ENCODE data around the gene RARA.

RARA gene

DNA sequence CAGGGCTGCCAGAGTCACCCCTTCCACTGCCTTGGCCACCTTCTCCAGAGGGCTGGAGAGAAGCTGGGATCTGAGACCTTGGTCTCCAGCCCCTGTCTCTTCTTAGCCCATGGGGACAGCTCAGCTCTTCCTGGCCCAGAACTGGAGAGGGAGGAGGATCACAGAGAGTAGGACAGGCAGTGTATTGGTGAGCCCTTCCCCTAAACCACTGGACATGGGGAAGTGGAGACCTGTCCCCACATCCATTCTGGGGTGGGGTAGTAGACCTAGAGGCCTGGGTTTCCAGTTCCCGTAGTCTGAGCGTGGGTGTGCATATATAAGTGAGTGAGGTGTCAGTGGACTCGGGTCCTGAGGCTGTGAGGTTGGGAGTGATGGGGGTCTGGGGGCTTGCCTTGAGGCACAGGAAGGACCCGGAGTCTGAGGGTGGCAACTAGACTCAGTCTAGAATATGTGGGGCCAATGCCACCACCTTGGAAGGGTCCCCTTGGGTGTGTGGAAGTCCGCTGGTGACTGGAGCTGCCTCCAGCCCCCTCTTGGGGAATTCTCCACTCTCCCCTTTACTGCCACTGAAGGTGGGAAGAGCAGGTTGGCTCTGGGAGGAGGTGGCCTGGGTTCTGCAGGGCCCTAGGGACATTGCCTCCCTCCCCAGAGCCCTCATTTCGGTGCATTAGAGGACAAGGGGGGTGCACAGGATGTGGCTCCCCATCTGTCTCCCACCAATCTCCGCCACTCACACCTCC, 35.6 kb downstream of the RARA start:
- TF ChIP-seq, protein P1, sequence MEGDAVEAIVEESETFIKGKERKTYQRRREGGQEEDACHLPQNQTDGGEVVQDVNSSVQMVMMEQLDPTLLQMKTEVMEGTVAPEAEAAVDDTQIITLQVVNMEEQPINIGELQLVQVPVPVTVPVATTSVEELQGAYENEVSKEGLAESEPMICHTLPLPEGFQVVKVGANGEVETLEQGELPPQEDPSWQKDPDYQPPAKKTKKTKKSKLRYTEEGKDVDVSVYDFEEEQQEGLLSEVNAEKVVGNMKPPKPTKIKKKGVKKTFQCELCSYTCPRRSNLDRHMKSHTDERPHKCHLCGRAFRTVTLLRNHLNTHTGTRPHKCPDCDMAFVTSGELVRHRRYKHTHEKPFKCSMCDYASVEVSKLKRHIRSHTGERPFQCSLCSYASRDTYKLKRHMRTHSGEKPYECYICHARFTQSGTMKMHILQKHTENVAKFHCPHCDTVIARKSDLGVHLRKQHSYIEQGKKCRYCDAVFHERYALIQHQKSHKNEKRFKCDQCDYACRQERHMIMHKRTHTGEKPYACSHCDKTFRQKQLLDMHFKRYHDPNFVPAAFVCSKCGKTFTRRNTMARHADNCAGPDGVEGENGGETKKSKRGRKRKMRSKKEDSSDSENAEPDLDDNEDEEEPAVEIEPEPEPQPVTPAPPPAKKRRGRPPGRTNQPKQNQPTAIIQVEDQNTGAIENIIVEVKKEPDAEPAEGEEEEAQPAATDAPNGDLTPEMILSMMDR (IDR thresholded peaks at IDR 0.05; ENCODE audit: low read depth, low read length, missing control alignments), result no peak
- DNase-seq (ENCODE audit: low read depth), result no peak
- peak overlapping the region; percentile 67 for H3K4me3 ChIP-seq (ENCODE audit: low read depth, low read length)
- in situ Hi-C loops (cut with HindIII; ENCODE audit: low sequenced_read_pairs), result no loop called here

GRCh38 chr17:40345161-40345993, 36.4 kb downstream of the RARA start:
- in situ Hi-C loops (cut with HindIII; ENCODE audit: low sequenced_read_pairs), result no loop called here
- TF ChIP-seq, protein P1 (IDR thresholded peaks at IDR 0.05; ENCODE audit: low read depth, low read length, missing control alignments), result no peak
- DNase-seq (ENCODE audit: low read depth), result no peak

GRCh38 chr17:40345994-40346764, 37.2 kb downstream of the RARA start:
- TF ChIP-seq, protein P1 (IDR thresholded peaks at IDR 0.05; ENCODE audit: low read depth, low read length, missing control alignments), result no peak
- in situ Hi-C loops (cut with HindIII; ENCODE audit: low sequenced_read_pairs), result no loop called here
- DNase-seq (ENCODE audit: low read depth), result no peak
- H3K4me3 ChIP-seq (ENCODE audit: low read depth, low read length), result peak overlapping the region; percentile 67

More at GRCh38 chr17:40345161-40345993, 36.4 kb downstream of the RARA start:
- H3K4me3 ChIP-seq (ENCODE audit: low read depth, low read length), result peak overlapping the region; percentile 67

- H3K4me3 ChIP-seq (ENCODE audit: low read depth, low read length), result peak overlapping the region; percentile 10
- no peak for DNase-seq (ENCODE audit: low read depth)
- TF ChIP-seq, protein P1 (IDR thresholded peaks at IDR 0.05; ENCODE audit: low read depth, low read length, missing control alignments), result no peak
- in situ Hi-C loops (cut with HindIII; ENCODE audit: low sequenced_read_pairs), result no loop called here
These were observed 37.8 kb downstream of the RARA start for GRCh38 chr17:40346765-40347158.

DNA sequence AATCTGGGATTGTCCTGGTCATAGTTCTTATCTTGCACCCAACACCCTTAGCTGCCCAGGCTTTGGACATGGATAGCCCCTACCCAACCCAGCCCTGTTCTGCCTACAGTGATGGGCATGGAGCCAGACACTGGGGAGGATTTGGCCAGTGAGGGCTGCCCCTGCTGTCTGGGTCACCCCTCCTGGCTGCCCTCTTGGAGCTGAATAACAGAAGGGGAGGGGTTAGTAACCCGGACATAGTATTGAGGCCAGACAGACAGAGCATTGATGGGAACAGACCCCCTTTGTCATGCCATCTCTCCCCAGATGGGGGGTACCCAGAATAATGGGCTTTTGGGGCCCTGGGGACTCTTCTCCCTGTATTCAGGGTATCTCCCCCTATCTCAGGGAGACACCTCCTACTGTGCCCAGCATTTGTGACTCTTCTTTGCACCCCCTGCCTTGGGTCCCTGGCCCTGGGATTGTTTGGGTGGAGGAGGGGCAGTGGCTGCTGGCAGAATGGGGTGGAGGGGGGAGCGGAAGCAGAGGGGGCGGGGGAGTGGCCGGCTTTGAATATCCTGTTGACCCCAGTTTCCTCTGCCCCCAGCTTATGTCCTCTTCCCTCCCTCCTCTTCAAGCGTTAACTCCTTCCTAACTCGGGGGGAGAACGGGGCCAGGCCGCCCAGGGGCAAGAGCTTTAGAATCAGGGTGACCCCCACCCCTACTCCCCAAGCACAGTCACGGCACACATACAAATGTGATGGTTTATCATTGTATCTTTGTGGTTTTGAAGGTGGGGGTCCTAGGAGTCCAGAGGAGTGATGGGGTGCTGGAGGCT, 38.5 kb downstream of the RARA start:
- H3K4me3 ChIP-seq (ENCODE audit: low read depth, low read length), result no peak overlapping the region
- in situ Hi-C loops (cut with HindIII; ENCODE audit: low sequenced_read_pairs), result no loop called here
- TF ChIP-seq, protein P1 (IDR thresholded peaks at IDR 0.05; ENCODE audit: low read depth, low read length, missing control alignments), result no peak
- no peak for DNase-seq (ENCODE audit: low read depth)

Measured in astrocyte of the cerebellum (primary cell).